Measurements from ENCODE around the gene SYNDIG1. TPM values are rescaled to one million over a fixed set of nuclear protein-coding genes. Genes with fewer than 3 reads are reported as not detected.

Gene SYNDIG1
- total RNA-seq, 1 experiment from 2014 or later: not detected

GRCh38 chr20:24420567-24420966, 48.9 kb upstream of the SYNDIG1 start:
- Histone ChIP-seq H3K27me3 (ENCODE audit: control insufficient read depth, insufficient read depth, low read length) (no peaks in the 10 kb centered on the region), H3K9me3 (ENCODE audit: control insufficient read depth, insufficient read depth, low read depth, low read length) (peaks cover 4% of the 10 kb centered on the region; the same call in 1 of the 2 replicates), H3K27ac (ENCODE audit: low read length) (no peak overlapping the region), H3K4me1 (ENCODE audit: control insufficient read depth, insufficient read depth, low read length) (no peaks in the 10 kb centered on the region), H3K4me3 (ENCODE audit: low read depth in 2 of 2, low read length in 2 of 2) (no peak overlapping the region), H3K36me3 (ENCODE audit: control insufficient read depth, insufficient read depth, low read length) (no peaks in the 10 kb centered on the region)
- intact Hi-C loops (cut with micrococcal nuclease; ENCODE audit: unreplicated experiment): no loop called here
- TF ChIP-seq SIN3A (IDR thresholded peaks at IDR 0.05; ENCODE audit: borderline replicate concordance, insufficient read depth, low read depth, low read length): no peak
- no peak for TF ChIP-seq TCF7L2 (IDR thresholded peaks at IDR 0.05; ENCODE audit: low read depth, low read length)
- no peak for TF ChIP-seq POLR2AphosphoS5 (IDR thresholded peaks at IDR 0.05; ENCODE audit: low read depth, low read length)
- TF ChIP-seq, protein P1, sequence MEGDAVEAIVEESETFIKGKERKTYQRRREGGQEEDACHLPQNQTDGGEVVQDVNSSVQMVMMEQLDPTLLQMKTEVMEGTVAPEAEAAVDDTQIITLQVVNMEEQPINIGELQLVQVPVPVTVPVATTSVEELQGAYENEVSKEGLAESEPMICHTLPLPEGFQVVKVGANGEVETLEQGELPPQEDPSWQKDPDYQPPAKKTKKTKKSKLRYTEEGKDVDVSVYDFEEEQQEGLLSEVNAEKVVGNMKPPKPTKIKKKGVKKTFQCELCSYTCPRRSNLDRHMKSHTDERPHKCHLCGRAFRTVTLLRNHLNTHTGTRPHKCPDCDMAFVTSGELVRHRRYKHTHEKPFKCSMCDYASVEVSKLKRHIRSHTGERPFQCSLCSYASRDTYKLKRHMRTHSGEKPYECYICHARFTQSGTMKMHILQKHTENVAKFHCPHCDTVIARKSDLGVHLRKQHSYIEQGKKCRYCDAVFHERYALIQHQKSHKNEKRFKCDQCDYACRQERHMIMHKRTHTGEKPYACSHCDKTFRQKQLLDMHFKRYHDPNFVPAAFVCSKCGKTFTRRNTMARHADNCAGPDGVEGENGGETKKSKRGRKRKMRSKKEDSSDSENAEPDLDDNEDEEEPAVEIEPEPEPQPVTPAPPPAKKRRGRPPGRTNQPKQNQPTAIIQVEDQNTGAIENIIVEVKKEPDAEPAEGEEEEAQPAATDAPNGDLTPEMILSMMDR (IDR thresholded peaks at IDR 0.05): no peak
- TF ChIP-seq REST (IDR thresholded peaks at IDR 0.05; ENCODE audit: insufficient read depth in 1 of 2, low read depth in 2 of 2, low read length in 1 of 2): no peak
- DNase-seq (ENCODE audit: low read depth, low spot score) (no peak), ATAC-seq (no peak)
- CTCF ChIA-PET: no interaction called here
- no TSS peak for BruUV-seq (replicated peaks)
- in situ Hi-C loops (cut with HindIII; ENCODE audit: low pct_unique_long_range_greater_than_20kb, low sequenced_read_pairs): no loop called here
- POLR2A ChIA-PET: no interaction called here

DNA sequence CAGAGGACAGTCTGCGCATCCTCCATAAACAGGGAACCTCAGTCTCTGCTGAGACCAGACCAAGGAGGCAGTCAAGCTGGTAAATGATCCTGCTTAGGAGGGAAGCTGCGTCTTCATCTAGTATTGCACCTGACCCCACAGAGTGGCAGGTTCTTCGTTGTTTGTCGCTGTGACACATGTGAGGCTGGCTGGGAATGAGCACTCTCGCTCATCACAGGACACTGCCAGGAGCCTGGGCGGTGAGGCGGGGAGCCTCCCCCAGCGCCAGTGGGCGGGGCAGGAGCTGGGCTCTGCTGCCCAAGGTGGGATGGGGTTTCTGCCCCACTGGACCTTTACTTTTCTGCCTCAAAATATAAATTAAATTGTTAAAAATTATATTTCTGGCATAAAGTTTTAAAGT, 48.4 kb upstream of the SYNDIG1 start:
- Histone ChIP-seq H3K9me3 (ENCODE audit: control insufficient read depth, insufficient read depth, low read depth, low read length) (peaks cover 4% of the 10 kb centered on the region; the same call in 1 of the 2 replicates), H3K27me3 (ENCODE audit: control insufficient read depth, insufficient read depth, low read length) (no peaks in the 10 kb centered on the region), H3K36me3 (ENCODE audit: control insufficient read depth, insufficient read depth, low read length) (no peaks in the 10 kb centered on the region), H3K4me3 (ENCODE audit: low read depth in 2 of 2, low read length in 2 of 2) (no peak overlapping the region), H3K27ac (ENCODE audit: low read length) (no peak overlapping the region), H3K4me1 (ENCODE audit: control insufficient read depth, insufficient read depth, low read length) (no peaks in the 10 kb centered on the region)
- BruUV-seq (replicated peaks): no TSS peak
- in situ Hi-C loops (cut with HindIII; ENCODE audit: low pct_unique_long_range_greater_than_20kb, low sequenced_read_pairs): no loop called here
- ChIA-PET POLR2A (no interaction called here), CTCF (no interaction called here)
- intact Hi-C loops (cut with micrococcal nuclease; ENCODE audit: unreplicated experiment): no loop called here
- ATAC-seq (no peak), DNase-seq (ENCODE audit: low read depth, low spot score) (no peak)
- no peak for TF ChIP-seq SIN3A (IDR thresholded peaks at IDR 0.05; ENCODE audit: borderline replicate concordance, insufficient read depth, low read depth, low read length)

DNA sequence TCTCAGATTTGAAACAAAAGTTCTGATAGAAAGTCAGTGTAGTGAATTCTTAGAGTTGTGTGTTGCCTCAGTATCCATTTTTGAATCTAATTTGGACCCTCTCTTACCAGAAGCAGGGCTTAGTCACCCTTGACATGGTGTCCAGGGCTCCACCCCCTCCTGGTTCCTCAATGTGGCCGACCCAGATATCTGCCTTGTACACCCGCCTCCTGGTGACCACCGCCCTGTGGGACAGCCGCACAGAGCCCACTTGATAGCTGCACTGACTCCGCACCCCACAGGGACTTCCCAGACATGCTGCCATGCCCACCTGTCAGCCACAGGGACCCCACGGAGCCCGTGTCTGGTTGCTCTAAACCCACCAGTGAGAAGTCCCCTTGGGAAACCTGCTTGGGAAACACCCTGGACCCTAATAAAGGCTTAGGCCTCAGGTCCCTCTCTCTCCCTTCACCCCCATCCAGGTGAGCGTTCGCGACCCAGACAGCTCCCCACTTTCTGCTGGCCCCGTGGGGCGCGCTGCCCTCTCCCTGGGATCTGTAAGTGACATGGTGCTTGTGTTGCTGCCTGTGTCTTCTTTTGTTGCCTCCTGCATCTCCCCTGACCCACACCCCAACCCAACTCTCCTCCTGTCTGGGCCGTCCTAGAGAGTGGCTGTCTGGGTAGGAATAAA, 47.2 kb upstream of the SYNDIG1 start:
- H3K27ac ChIP-seq (ENCODE audit: low read length): no peak overlapping the region
- ChIA-PET POLR2A (no interaction called here), CTCF (no interaction called here)
- no peaks in the 10 kb centered on the region for H3K27me3 ChIP-seq (ENCODE audit: control insufficient read depth, insufficient read depth, low read length)
- intact Hi-C loops (cut with micrococcal nuclease; ENCODE audit: unreplicated experiment): no loop called here
- no peaks in the 10 kb centered on the region for H3K4me1 ChIP-seq (ENCODE audit: control insufficient read depth, insufficient read depth, low read length)
- no peaks in the 10 kb centered on the region for H3K9me3 ChIP-seq (ENCODE audit: control insufficient read depth, insufficient read depth, low read depth, low read length)
- no peaks in the 10 kb centered on the region for H3K36me3 ChIP-seq (ENCODE audit: control insufficient read depth, insufficient read depth, low read length)
- DNase-seq (ENCODE audit: low read depth, low spot score) (no peak), ATAC-seq (no peak)
- BruUV-seq (replicated peaks): no TSS peak
- in situ Hi-C loops (cut with HindIII; ENCODE audit: low pct_unique_long_range_greater_than_20kb, low sequenced_read_pairs): no loop called here
- no peak overlapping the region for H3K4me3 ChIP-seq (ENCODE audit: low read depth in 2 of 2, low read length in 2 of 2)
- TF ChIP-seq, protein P1 (IDR thresholded peaks at IDR 0.05): no peak
- no peak for TF ChIP-seq SIN3A (IDR thresholded peaks at IDR 0.05; ENCODE audit: borderline replicate concordance, insufficient read depth, low read depth, low read length)

Measured in Panc1 (cell line).